Gastroesophageal sphincter (tissue), 3 donors: ENCODE measurements around the gene TRIO.

Experiments used
- CTCF ChIP-seq, 4 experiments: fragments of 200-600 bp in 2 of 4; fragments of 450-650 bp in 2 of 4; sonication (generic) in 1 of 4; IDR thresholded peaks; one replicate each; pipeline ENCODE4 v1.5.1; 2017 to 2019; ENCODE audit warnings: antibody characterized with exemption in 4 of 4, mild to moderate bottlenecking in 2 of 4, moderate library complexity in 2 of 4
- POLR2A ChIP-seq, 2 donors: fragments of 450-650 bp; IDR thresholded peaks; one replicate each; pipeline ENCODE4 v1.6.1; 2017; ENCODE audit warnings: antibody characterized with exemption in 2 of 2, mild to moderate bottlenecking in 2 of 2, moderate library complexity in 1 of 2

- TF ChIP-seq CTCF (IDR thresholded peaks at IDR 0.05) (no peak), POLR2A (IDR thresholded peaks at IDR 0.05) (no peak)
Measured at GRCh38 chr5:14101922-14102321, 41.2 kb upstream of the TRIO start.
